RWPE1 (cell line): ENCODE results near the gene CCR5AS.
"Not testable (repeated sequence)": the region's sequence is repeated elsewhere in the genome, so short reads cannot be mapped to it uniquely, and the experiment has no call there.

Source experiments
- CTCF ChIA-PET: fragments of 350-600 bp; sonication (Branson Sonifier 250); formaldehyde crosslinking; extraction: SDS; loops from one replicate; lab custom pipeline; 2021; lab: Yijun Ruan, JAX
- POLR2A ChIA-PET: fragments of 400-600 bp; formaldehyde crosslinking; extraction: SDS; loops from one replicate; lab custom pipeline; 2020; ENCODE audit warnings: antibody characterized with exemption; ENCODE audit not compliant: low non-redundant PET; lab: Yijun Ruan, JAX
- DNase-seq: peaks from one replicate; pipeline ENCODE4 v3.0.0; 2012; ENCODE audit warnings: low spot score
- H3K27ac ChIP-seq: fragments of 450-650 bp; 2 replicates; pipeline ENCODE4 v1.5.1; 2017
- CTCF ChIP-seq: fragments of 450-650 bp; conservative IDR thresholded peaks from 2 replicates; pipeline ENCODE4 v1.5.1; 2017; ENCODE audit warnings: low read depth, mild to moderate bottlenecking

Gene CCR5AS

GRCh38 chr3:46438831-46439230 is 32.0 kb upstream of the CCR5AS start:
- no peak for DNase-seq
- POLR2A ChIA-PET, result no interaction called here

GRCh38 chr3:46435081-46435726 is 28.3 kb upstream of the CCR5AS start:
- CTCF ChIA-PET, result interaction anchor here (0.6 kb wide), 1 partner anchor 549 kb away, joined by 3 read pairs; the partner anchor contains the start of gene CCR9
- POLR2A ChIA-PET, result no interaction called here

More at GRCh38 chr3:46438831-46439230, 32.0 kb upstream of the CCR5AS start:
- no peak overlapping the region for H3K27ac ChIP-seq
- CTCF ChIA-PET, result no interaction called here
- no peak for TF ChIP-seq CTCF

GRCh38 chr3:46433841-46434240 is 27.0 kb upstream of the CCR5AS start:
- no peak overlapping the region for H3K27ac ChIP-seq
- DNase-seq, result no peak
- ChIA-PET POLR2A (no interaction called here), CTCF (no interaction called here)
- TF ChIP-seq CTCF, result no peak

More at GRCh38 chr3:46435081-46435726, 28.3 kb upstream of the CCR5AS start:
- no peak for DNase-seq
- no peak overlapping the region for H3K27ac ChIP-seq
- no peak for TF ChIP-seq CTCF

GRCh38 chr3:46433118-46433517 is 26.3 kb upstream of the CCR5AS start:
- DNase-seq, POLR2A ChIA-PET, CTCF ChIA-PET, H3K27ac ChIP-seq: not testable (repeated sequence)

GRCh38 chr3:46431905-46432304 is 25.0 kb upstream of the CCR5AS start:
- H3K27ac ChIP-seq, DNase-seq, POLR2A ChIA-PET, CTCF ChIA-PET: not testable (repeated sequence)

GRCh38 chr3:46430879-46431278 is 24.0 kb upstream of the CCR5AS start:
- H3K27ac ChIP-seq, DNase-seq, POLR2A ChIA-PET: not testable (repeated sequence)
- CTCF ChIA-PET, result interaction anchor here (0.6 kb wide), 1 partner anchor 44 kb away, joined by 3 read pairs; no protein-coding TSS in a partner anchor

GRCh38 chr3:46429671-46430070 is 22.8 kb upstream of the CCR5AS start:
- DNase-seq, result peak; percentile 20
- no peak overlapping the region for H3K27ac ChIP-seq
- ChIA-PET CTCF (interaction anchor here (1.1 kb wide), 1 partner anchor 51 kb away, joined by 3 read pairs; no protein-coding TSS in a partner anchor), POLR2A (no interaction called here)
- no peak for TF ChIP-seq CTCF

GRCh38 chr3:46429250-46429649 is 22.4 kb upstream of the CCR5AS start:
- ChIA-PET POLR2A (no interaction called here), CTCF (interaction anchor here (1.1 kb wide), 1 partner anchor 51 kb away, joined by 3 read pairs; no protein-coding TSS in a partner anchor)
- no peak overlapping the region for H3K27ac ChIP-seq
- DNase-seq, result no peak
- no peak for TF ChIP-seq CTCF
